ENCODE data around the gene TSPAN32.
A peak's percentile ranks its signal among the peaks of the same experiment; 100 is the strongest.
"Not testable (repeated sequence)": the region's sequence is repeated elsewhere in the genome, so short reads cannot be mapped to it uniquely, and the experiment has no call there.

The TSPAN32 gene

GRCh38 chr11:2343502-2343901 lies 41.7 kb downstream of the TSPAN32 start:
- DNase-seq = no peak

- DNase-seq = no peak
Measured at GRCh38 chr11:2345050-2345449, 43.2 kb downstream of the TSPAN32 start.

- no peak for DNase-seq
Measured at GRCh38 chr11:2346014-2346413, 44.2 kb downstream of the TSPAN32 start.

GRCh38 chr11:2346586-2347307 lies 44.9 kb downstream of the TSPAN32 start:
- no peak for DNase-seq

- no peak for DNase-seq
Measured at GRCh38 chr11:2347308-2347830, 45.6 kb downstream of the TSPAN32 start.

GRCh38 chr11:2348986-2349385 lies 47.2 kb downstream of the TSPAN32 start:
- no peak for DNase-seq

GRCh38 chr11:2351701-2352100 lies 49.9 kb downstream of the TSPAN32 start:
- no peak for DNase-seq

- DNase-seq = no peak
Measured at GRCh38 chr11:2352420-2352819, 50.6 kb downstream of the TSPAN32 start.

- no peak for DNase-seq
Measured at GRCh38 chr11:2355000-2355644, 53.3 kb downstream of the TSPAN32 start.

GRCh38 chr11:2357246-2357645 lies 55.4 kb downstream of the TSPAN32 start:
- DNase-seq = no peak

- DNase-seq = not testable (repeated sequence)
Measured at GRCh38 chr11:2357651-2358050, 55.8 kb downstream of the TSPAN32 start.

GRCh38 chr11:2358754-2359442 lies 57.1 kb downstream of the TSPAN32 start:
- no peak for DNase-seq

- no peak for DNase-seq
Measured at GRCh38 chr11:2359557-2359956, 57.7 kb downstream of the TSPAN32 start.

GRCh38 chr11:2360081-2360642 lies 58.3 kb downstream of the TSPAN32 start:
- no peak for DNase-seq

- DNase-seq = no peak
Measured at GRCh38 chr11:2361565-2361964, 59.8 kb downstream of the TSPAN32 start.

- no peak for DNase-seq
Measured at GRCh38 chr11:2362414-2362813, 60.6 kb downstream of the TSPAN32 start.

- no peak for DNase-seq
Measured at GRCh38 chr11:2363130-2363529, 61.3 kb downstream of the TSPAN32 start.

- DNase-seq = no peak
Measured at GRCh38 chr11:2363577-2364370, 62.0 kb downstream of the TSPAN32 start.

GRCh38 chr11:2364386-2364785 lies 62.6 kb downstream of the TSPAN32 start:
- DNase-seq = not testable (repeated sequence)

- no peak for DNase-seq
Measured at GRCh38 chr11:2365571-2366210, 63.9 kb downstream of the TSPAN32 start.

GRCh38 chr11:2366276-2366675 lies 64.5 kb downstream of the TSPAN32 start:
- DNase-seq = peak; percentile 72

- DNase-seq = no peak
Measured at GRCh38 chr11:2366733-2367132, 64.9 kb downstream of the TSPAN32 start.

Measured in left hindlimb (tissue), 1 donor.